Measurements from ENCODE around the gene FRAS1. TPM values are rescaled to one million over a fixed set of nuclear protein-coding genes. Genes with fewer than 3 reads are reported as not detected.

FRAS1 gene
- total RNA-seq, 1 experiment from 2014 or later = 82.0 TPM

- TF ChIP-seq PRDM15 (CRISPR knock-in tag; IDR thresholded peaks at IDR 0.05) = no peak
- no peak for TF ChIP-seq OVOL2 (CRISPR knock-in tag; IDR thresholded peaks at IDR 0.05; ENCODE audit: borderline replicate concordance)
- TF ChIP-seq NFYB (CRISPR knock-in tag; conservative IDR thresholded peaks at IDR 0.05; ENCODE audit: low read depth) = no peak
- no peak for TF ChIP-seq FOXP4 (CRISPR knock-in tag; IDR thresholded peaks at IDR 0.05)
- no peak for TF ChIP-seq FOXJ3 (CRISPR knock-in tag; IDR thresholded peaks at IDR 0.05; ENCODE audit: borderline replicate concordance)
- no peak for TF ChIP-seq CBFB (CRISPR knock-in tag; IDR thresholded peaks at IDR 0.05; ENCODE audit: low read depth)
- TF ChIP-seq GTF2I (CRISPR knock-in tag; conservative IDR thresholded peaks at IDR 0.05) = no peak
- no peak for TF ChIP-seq ATF3 (CRISPR knock-in tag; conservative IDR thresholded peaks at IDR 0.05)
- no peak for TF ChIP-seq SOX15 (CRISPR knock-in tag; IDR thresholded peaks at IDR 0.05)
These were observed 297.7 kb downstream of the FRAS1 start (continued) for GRCh38 chr4:78354782-78355181.

GRCh38 chr4:78355306-78355705, 298.2 kb downstream of the FRAS1 start:
- Mint-ChIP-seq H3K9me3 (peaks cover 4% of the 10 kb centered on the region; the same call in 1 of the 2 replicates), H3K4me1 (peaks cover 32% of the 10 kb centered on the region), H3K4me3 (no peak overlapping the region), H3K36me3 (0 out of 2 replicates have a peak, but pooled peaks cover 6% of the 10 kb centered on the region), H3K27ac (no peak overlapping the region), H3K27me3 (ENCODE audit: low read depth) (no peaks in the 10 kb centered on the region)
- CTCF ChIA-PET = no interaction called here
- POLR2A ChIA-PET = no interaction called here
- no peak for ATAC-seq
- DNase-seq (ENCODE audit: low spot score) = no peak
- TF ChIP-seq GABPB1 (CRISPR knock-in tag; IDR thresholded peaks at IDR 0.05) (no peak), HMGA2 (CRISPR knock-in tag; IDR thresholded peaks at IDR 0.05) (no peak), AR (CRISPR knock-in tag; IDR thresholded peaks at IDR 0.05) (no peak), USF2 (CRISPR knock-in tag; IDR thresholded peaks at IDR 0.05) (no peak), ZNF232 (CRISPR knock-in tag; IDR thresholded peaks at IDR 0.05) (no peak), MAX (CRISPR knock-in tag; IDR thresholded peaks at IDR 0.05) (no peak), ELF4 (CRISPR knock-in tag; IDR thresholded peaks at IDR 0.05; ENCODE audit: low read depth) (no peak), E2F4 (CRISPR knock-in tag; IDR thresholded peaks at IDR 0.05; ENCODE audit: borderline replicate concordance, low read depth) (no peak), PREB (CRISPR knock-in tag; IDR thresholded peaks at IDR 0.05; ENCODE audit: borderline replicate concordance) (no peak), FOXK1 (CRISPR knock-in tag; IDR thresholded peaks at IDR 0.05) (no peak), ZNF138 (CRISPR knock-in tag; conservative IDR thresholded peaks at IDR 0.05) (no peak), ZNF281 (CRISPR knock-in tag; IDR thresholded peaks at IDR 0.05) (no peak), RELA (CRISPR knock-in tag; IDR thresholded peaks at IDR 0.05; ENCODE audit: borderline replicate concordance) (no peak)

Measured in WTC11 (cell line).